ENCODE measurements around the gene MCF2L2.
A peak's percentile ranks its signal among the peaks of the same experiment; 100 is the strongest.
"Not testable (repeated sequence)": the region's sequence is repeated elsewhere in the genome, so short reads cannot be mapped to it uniquely, and the experiment has no call there.

Gene MCF2L2

DNA sequence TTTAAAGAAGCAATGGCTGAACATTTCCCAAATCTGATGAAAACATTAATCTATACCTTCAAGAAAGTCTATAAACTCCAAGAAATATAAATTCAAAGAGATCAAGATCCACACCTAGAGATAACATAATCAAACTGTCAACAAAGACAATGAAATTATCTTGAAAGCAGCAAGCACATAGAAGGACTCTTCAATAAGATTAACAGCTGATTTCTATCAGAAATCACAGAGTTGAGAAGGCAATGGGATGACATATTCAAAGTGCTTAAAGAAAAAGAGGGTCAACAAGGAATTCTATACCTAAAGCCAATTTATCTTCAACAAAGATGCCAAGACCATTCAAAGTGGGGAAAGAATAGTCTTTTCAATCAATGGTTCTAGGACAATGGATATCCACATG is 224.7 kb downstream of the MCF2L2 start:
- no peak for DNase-seq (ENCODE audit: low spot score)

DNA sequence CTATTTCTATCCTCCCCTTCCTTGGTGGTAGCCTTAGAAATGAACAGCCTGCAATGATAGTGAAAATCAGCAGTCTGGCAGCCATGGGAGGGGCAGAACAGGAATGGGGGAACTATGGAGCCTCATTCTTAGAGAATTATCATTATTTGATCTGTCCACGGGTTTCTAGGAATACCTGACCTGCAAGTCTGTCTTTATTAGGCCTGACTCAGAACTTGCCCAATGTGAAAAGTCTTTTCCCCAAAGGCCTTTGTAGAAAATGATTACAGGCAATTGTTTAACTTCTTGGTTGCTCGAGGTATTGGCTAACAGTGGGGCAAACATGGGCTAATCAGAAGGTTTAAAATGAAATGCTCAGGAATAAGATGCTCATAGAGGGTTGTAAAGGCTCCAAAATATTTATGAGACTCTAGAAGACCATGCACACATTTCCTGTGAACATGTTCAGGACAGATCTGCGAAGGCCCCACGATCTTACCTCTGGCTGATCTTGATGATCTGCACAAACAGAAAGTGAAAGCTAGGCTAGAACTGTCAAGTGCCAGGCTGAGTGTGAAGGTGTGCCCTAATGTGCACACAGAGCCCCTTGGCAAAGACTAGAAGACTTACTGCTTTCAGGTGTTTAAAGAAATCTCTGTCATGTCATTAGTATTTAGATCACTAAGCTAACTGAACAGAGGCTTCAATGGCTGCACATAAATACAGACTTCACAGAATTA is 226.3 kb downstream of the MCF2L2 start:
- DNase-seq (ENCODE audit: low spot score), result peak; percentile 33

DNA sequence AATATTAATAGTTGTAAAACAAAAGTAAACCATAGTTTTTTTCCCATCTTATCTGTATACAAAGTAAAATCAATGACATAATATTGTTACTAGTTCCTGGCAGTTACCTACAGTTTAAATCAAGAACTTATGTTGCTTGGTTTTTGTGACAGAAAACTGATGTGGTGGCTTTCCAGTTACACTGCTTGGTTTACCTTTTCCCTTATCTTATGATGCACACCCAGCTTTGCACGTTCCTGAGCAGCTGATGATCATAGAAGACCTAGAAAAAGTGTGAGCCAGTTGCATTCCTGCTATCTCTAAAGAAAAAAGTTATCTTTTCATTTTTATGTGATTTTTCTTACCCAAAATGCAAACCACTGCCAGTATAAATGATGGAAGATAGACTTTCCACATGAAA is 229.5 kb downstream of the MCF2L2 start:
- DNase-seq (ENCODE audit: low spot score), result no peak

DNA sequence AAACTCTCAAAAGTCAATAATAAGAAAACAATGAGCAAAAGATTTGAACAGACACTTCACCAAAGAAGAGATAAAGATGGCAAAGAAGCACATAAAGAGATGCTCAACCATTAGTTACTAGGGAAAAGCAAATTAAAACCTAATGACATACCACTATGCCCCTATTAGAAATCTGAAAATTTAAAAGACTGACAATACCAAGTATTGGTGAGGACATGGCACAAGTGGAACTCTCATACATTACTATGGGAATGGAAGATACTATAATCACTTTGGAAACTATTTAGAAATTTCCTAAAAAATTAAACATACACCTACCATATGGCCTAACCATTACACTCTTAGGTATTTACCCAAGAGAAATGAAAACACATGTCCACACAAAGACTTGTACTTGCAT is 230.7 kb downstream of the MCF2L2 start:
- no peak for DNase-seq (ENCODE audit: low spot score)

DNA sequence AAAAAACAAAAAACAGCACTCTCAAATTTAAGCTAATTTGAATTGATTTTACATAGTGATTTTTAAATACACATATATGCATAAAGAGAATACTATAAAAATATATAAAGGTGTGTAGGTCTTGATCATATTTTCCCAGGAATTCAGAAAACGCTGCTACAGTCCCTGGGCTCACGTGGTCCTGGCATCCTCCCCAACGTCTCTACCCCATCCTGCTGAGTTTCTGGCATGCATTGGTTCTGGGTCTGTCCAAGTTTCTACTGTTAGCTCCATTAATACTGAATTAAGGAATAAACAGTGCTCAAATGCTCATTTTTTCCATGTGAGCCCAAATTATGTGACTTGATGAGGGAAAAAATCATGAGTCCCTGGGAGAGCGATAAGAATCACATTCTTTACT is 233.2 kb downstream of the MCF2L2 start:
- DNase-seq (ENCODE audit: low spot score), result no peak

DNA sequence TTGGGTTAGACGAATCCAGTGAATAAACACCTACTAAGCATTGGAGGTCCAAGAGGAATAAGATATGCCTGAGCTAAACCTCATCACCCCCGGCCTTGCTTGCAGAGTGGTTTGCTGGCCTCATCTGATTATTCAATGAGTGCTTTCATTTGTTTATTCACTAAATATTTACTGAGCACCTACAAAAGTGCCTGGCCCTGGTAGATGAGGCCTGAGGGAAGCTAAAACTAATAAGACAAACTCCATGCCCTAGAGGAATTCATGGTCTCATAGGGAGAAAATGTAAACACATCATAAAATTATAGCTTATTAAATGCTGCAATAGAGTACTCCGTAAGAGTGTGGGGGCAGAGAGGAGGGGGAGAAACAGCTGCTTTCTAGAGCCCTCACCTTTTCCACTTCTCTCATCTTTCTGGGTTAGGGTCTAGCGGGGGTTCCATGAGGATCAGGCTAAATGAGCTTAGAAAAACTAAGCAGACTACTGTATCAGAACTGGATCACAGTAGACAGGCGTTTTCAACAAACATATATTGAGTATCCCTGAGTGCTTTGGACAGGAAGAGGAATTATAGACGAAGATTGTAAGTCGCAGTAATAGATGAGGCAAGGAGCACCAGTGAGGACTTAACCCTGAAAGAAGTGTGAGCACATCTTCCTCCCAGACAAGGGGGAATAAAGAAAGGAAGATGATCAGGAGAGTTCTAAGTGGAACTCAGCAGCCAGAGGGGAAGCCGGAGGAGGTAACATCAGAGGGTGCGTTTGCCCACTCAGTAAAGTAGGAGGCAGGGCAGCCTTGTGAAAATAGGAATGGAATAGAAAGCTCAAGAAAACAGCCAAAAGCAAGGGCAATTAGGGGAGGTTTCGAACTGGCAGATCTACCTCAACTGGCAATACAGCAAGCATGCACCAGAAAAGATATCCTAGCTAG is 234.4 kb downstream of the MCF2L2 start:
- DNase-seq (ENCODE audit: low spot score), result no peak

DNA sequence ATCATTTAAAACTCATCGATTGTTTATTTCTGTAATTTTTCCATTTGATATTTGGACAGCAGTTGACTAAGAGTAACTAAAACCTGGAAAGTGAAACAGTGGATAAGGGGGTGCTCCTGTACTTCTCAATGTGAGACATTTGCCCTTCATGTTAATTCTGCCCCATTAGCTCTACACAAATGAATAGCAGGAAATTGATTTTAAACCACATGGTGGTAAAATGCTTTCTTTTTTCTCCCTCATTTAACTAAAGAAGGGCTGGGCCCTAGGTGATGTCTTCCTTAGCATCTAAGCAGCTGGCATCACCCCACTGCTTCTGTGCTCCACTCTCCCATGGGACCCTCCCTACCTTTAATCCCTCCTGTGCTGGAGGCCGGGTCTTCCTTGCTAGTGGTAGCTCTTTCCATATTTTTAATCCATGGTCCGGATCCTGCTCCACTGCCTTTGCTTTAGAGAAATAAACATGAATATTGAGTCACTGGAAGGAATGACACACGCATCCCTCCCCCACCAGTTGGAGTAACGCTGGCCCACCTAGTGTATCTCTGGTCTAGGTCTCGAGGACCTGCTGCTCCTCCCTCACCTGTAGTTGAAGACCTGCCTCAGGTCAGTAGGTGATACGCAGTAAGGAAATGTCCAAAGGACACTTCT is 235.6 kb downstream of the MCF2L2 start:
- no peak for DNase-seq (ENCODE audit: low spot score)

DNA sequence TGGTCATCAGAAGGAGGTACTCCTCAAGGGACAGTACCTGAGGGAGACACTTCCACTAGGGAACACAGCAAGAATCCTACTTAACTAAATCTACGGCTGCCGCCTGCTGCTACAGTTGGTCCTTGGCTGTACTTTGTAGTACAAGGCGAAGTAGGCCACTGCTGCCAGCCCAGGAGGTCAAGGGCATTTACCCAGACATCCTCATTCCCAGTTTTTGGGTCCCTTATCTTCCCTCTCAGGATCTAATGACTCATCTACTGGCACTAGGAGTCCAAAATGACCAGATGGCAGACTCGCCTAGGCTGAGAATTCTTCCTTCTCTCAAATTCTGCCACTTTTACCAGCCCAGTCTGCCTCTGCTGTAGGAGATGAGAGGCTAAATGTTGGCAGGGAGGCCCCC is 238.8 kb downstream of the MCF2L2 start:
- no peak for DNase-seq (ENCODE audit: low spot score)

DNA sequence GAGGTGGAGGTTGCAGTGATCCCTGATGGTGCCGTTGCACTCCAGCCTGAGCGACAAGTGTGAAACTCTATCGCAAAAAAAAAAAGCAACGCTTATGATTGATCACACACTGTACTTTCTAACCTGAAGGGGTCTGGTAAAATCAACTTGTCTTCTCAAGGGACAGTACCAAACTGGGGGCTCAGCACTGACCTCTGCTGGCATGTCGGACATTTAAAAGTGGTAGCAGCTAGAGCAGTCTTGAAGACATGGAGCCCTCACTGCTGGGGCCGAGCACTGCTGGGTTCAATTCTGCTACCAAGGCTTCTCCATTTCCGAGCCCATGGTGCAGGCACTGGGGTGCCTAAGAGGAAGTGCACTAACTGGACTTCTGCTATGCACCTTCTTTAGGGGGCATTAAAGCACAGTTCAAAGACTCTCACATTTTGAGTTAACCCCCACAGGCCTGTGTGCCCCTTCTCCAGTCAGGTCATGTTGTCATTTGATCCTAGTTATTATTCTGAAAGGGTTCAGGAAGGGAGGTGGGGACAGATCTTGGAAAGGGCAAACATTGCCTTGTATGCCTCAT is 239.4 kb downstream of the MCF2L2 start:
- DNase-seq (ENCODE audit: low spot score), result peak; percentile 24

DNA sequence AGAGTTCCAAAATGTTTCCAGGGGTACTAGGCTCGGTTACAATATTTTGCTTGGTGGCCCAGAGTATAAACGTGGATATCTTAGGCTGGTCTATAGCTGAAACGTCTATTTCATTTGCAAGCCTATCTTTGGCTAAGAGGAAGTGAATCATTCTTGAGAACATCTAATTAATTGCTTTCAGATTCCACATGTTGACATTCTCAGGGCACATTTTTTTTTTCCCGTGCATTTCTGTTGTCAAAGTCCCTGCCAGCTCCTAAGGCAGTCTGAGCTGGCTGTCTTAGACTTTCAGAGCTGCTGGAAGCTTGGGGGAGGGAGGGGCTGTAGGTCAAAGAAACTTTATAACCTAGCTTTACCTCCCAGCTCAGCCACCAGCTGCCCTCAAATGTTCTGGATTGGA is 242.7 kb downstream of the MCF2L2 start:
- DNase-seq (ENCODE audit: low spot score), result no peak

DNA sequence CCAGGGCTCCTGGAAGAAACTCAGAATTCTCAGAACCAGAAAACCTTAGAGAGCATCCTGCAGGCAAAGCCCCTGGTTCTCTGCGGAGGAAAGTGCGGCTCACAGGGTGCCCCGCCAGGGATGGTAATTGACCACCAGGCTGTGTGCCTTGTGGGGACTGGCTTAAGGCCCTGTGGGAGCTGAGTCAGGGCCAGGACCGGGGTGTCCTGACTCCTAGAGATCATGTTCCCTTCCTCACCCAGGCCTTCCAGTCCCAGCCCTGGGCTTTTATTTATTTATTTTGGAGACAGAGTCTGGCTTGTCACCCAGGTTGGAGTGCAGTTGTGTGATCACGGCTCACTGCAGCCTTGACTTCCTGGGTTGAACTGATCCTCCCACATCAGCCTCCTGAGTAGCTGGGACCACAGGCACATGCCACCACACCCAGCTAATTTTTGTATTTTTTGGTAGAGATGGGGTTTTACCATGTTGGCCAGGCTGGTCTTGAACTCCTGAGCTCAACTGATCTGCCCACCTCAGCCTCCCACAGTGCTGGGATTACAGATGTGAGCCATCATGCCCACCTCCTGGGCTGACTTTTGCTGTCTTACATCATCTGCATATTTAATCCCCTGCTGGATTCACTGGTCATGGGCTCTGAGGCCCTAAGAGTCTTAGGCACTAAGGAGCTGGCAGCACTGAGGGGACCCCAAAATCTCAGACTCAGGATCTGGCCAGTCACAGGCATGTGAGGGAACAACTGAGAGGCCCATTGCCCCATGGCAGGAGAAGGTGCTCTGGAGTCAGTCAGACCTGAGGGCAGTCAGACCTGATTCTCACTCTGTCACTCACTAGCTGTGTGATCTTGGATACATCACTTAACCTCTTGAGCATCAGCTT is 245.4 kb downstream of the MCF2L2 start:
- DNase-seq (ENCODE audit: low spot score), result no peak

DNA sequence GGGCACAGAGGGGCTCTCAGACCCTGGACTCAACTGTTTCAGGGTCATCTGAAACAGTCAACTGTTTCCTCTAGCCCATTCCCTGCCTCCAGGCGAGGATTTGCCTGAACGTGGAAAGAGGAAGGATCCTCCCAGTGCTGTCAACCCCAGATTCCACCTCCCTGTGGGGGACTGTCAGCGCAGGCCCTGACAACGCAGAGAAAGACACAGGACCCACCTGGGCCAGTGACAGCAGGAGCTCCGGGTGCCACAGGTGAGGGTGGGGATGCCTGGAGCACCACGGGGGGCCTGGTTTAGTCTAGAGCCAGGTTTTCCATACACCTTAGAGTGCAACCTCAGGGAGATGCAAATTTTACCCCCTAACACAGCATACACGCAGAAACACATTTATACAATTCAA is 246.3 kb downstream of the MCF2L2 start:
- DNase-seq (ENCODE audit: low spot score), result no peak

DNA sequence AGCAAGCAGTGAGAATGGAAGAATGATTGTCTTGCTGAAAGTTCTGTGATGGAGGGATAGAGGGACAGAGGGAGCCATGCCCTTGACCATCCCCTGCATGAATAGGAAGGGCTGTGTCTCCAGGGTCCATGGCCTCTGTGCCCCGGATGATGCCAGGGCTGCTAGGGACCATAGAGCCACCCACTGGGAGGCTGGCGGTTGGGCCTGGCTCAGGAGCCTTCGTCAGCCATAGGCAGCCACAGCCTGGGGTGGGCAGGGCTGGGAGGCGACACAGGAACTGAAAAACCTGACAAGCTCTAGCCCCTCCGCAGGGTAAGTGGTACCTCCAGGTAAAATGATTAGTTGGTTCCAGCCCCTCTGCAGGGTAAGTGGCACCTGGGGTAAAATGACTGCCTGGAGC is 246.8 kb downstream of the MCF2L2 start:
- DNase-seq (ENCODE audit: low spot score), result no peak

DNA sequence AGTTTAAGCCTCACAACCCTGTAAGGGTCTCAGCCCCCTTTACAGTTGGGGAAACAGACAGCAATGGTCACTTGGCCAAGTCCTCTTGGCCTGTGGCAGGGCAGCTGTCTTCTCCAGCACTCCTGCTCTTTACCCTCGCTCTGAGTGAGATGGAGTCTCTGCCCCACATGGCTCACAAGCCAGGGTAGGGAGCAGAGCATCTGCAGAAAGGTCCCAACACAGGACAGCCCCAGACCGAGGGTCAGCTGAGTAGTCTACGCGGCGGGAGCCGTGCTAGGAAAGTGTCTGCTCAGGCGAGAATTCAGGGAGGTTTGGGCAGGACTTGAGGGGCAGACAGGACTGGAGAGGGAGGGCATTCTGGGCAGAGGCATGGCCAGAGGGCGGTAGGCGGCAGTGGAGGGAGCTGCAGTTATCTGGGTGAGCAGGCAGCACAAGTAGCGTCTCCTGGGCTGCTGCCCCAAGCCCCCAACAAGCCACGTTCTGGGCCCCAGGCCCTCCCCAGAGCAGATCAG is 247.6 kb downstream of the MCF2L2 start:
- DNase-seq (ENCODE audit: low spot score), result no peak

DNA sequence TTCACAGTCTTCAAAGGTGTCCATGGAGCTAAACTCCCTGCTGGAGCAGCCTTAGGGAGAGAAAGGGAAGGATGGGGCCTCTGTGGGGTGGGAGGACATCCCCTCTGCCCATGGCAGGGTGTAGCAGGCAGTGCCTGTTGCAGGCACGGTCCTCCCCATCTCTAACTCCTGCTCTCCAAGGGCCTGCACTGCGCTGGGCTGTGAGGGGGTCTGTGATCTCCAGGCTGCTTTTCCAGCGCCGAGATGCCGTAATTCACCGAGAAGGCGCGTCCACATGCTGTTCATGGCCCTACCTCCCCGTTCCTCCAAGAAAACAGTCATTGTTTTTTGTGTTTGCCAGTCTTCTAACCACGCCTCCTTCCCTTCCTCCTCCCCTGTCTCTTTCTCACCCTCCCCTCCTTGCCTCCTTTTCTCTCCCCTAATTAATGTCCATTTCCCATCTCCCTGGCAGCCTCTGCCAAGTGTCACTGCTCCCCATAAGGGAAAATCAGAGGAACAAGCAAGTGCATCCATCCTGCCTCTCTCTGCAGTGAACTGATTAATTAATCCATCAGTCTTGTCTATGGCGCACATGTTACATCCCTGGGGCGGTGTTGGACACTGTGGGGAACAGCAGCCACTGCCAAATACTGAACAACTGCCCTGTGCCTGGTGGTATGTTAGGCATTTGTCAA is 248.2 kb downstream of the MCF2L2 start:
- DNase-seq (ENCODE audit: low spot score), result no peak

DNA sequence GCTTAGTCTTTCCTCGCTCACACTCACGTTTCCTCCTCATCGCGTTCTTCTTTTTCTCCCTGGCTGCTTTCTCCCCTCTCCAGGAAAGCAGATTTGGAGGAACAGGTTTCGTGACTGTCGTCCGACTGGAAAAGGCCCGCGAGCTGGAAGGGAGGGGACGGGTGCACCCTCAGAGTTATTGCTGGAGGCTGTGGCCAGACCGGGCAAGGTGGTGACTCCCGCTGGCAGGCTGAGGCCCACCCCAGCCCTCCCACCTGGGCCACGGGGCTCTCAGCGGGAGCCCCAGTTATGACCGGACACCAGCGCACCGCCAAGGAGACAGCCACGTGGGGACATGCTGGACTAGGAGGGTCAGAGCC is 248.9 kb downstream of the MCF2L2 start:
- DNase-seq (ENCODE audit: low spot score), result not testable (repeated sequence)

DNA sequence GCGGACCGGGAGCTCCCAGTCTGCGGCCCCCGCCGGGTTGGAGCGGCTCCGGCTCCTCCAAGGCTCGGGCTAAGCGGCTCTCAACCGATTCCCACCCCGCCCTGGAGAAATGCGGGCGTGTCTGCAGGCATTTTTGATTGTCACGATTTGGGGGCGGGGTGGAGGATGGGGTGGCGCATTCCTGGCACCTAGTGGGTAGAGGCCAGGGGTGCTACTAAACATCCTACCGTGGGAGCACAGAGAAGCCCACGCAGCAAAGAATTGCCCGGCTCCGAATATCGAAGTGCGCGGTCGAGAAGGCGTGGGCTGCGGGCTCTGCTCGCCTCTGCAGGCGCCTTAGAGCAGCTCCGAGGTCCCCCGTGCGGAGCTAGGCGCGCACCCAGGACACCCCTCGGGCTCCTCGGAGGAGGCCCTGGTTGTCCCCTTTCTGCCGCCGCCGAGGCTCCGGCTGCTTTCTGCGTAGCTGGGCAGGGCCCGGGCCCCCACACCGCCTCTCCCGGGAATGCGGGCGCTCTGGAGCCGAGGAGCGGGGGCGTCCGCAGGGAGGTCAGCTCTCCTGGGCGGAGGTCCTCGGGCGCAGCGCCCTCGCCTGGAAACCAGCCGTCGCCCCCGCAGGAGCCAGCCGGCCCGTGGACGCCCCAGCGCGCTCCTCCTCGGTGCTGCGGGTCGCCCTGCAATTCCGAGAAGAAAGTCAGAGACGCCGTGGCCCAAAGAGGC is 249.4 kb downstream of the MCF2L2 start:
- DNase-seq (ENCODE audit: low spot score), result peak; percentile 9

DNA sequence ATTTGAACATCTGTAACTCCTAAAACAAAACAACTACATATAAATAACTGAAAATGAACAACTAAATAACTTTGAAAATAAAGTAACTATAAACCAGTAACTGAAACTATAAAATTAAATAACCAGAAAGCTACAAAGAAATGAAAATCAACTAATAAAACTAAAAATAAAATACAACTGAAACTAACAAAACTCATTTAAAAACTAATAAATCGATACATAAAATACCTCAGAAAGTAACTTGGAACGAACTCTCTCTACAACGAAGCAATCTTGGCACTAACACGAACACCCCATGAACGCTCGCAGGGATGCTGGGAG is 249.9 kb downstream of the MCF2L2 start:
- no peak for DNase-seq (ENCODE audit: low spot score)

DNA sequence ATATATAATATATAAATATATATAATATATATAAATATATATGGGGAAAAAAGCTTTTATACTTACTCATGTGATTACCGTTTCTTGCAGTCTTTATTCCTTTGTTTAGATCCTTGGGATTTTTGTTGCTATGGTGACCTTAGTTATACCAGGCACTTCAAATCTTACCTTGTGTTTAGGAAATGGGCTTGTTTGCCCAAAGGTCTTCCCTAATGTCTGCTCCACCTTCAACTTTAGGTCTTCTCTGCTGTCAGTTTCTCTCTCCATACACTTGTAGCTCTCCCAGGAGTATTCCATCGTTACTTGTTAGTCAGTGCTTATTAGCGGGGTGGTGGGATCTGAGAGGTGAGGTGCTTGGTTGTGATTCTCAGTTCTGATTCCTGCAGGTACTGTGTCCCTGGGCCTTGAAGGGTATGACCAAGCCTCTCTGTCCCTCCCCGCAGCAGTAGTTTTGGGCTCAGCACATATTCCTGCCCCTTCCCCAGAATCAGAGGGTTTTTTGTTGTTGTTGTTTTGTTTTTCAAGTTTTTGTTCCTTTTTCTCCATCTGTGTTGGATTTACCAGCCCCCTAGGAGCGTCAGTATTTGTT is 256.3 kb downstream of the MCF2L2 start:
- DNase-seq (ENCODE audit: low spot score), result no peak

DNA sequence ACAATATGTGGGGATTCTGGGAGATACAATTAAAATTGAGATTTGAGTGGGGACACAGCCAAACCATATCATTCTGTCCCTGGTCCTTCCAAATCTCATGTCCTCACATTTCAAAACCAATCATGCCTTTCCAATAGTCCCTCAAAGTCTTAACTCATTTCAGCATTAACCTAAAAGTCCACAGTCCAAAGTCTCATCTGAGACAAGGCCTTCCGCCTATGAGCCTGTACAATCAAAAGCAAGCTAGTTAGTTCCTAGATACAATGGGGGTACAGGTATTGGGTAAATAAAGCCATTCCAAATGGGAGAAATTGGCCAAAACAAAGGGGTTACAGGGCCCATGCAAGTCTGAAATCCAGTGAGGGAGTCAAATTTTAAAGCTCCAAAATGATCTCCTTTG is 260.4 kb downstream of the MCF2L2 start:
- DNase-seq (ENCODE audit: low spot score), result not testable (repeated sequence)
